HepG2 (cell line): ENCODE results near the gene RNPS1. TPM values are rescaled to one million over a fixed set of nuclear protein-coding genes. Genes with fewer than 3 reads are reported as not detected.
A peak's percentile ranks its signal among the peaks of the same experiment; 100 is the strongest.

Source experiments
- CEBPG ChIP-seq: IDR thresholded peaks from 2 replicates; pipeline ENCODE4 v1.6.1; 2016
- GFI1 ChIP-seq: sonication (generic); formaldehyde crosslinking; IDR thresholded peaks from 2 replicates; pipeline ENCODE4 v1.5.0; 2020; ENCODE audit warnings: missing genetic modification reagents, mild to moderate bottlenecking, borderline replicate concordance
- HNRNPL ChIP-seq: fragments of 200-400 bp; formaldehyde crosslinking; IDR thresholded peaks from 2 replicates; pipeline ENCODE4 v1.6.1; 2017; ENCODE audit warnings: mild to moderate bottlenecking, low read depth, low read length
- HNRNPUL1 ChIP-seq: fragments of 200-400 bp; formaldehyde crosslinking; IDR thresholded peaks from 2 replicates; pipeline ENCODE4 v1.6.1; 2017; ENCODE audit warnings: low read depth, mild to moderate bottlenecking, low read length, moderate library complexity
- MEF2D ChIP-seq: sonication (generic); formaldehyde crosslinking; IDR thresholded peaks from 2 replicates; pipeline ENCODE4 v1.5.1; 2020; ENCODE audit warnings: mild to moderate bottlenecking, missing genetic modification reagents
- NFRKB ChIP-seq: fragments of 450-650 bp; IDR thresholded peaks from 2 replicates; pipeline ENCODE4 v1.6.1; 2017
- PHB2 ChIP-seq: fragments of 450-650 bp; IDR thresholded peaks from 2 replicates; pipeline ENCODE4 v1.6.1; 2018; ENCODE audit not compliant: partially characterized antibody
- PRMT3 ChIP-seq: sonication (generic); formaldehyde crosslinking; IDR thresholded peaks from 2 replicates; pipeline ENCODE4 v1.8.1; 2022; ENCODE audit warnings: low read depth, mild to moderate bottlenecking, moderate library complexity, missing genetic modification reagents, borderline replicate concordance
- REPIN1 ChIP-seq: sonication (generic); formaldehyde crosslinking; IDR thresholded peaks from 2 replicates; pipeline ENCODE4 v1.8.0; 2022; ENCODE audit warnings: missing genetic modification reagents, low read depth, mild to moderate bottlenecking, borderline replicate concordance
- SAP130 ChIP-seq: IDR thresholded peaks from 2 replicates; pipeline ENCODE4 v1.6.1; 2016; ENCODE audit warnings: low read depth
- ZFP36 ChIP-seq: fragments of 150-350 bp; IDR thresholded peaks from 2 replicates; pipeline ENCODE4 v1.6.1; 2018; ENCODE audit warnings: borderline replicate concordance, low read length, low read depth; ENCODE audit not compliant: partially characterized antibody
- ZNF12 ChIP-seq: sonication (generic); formaldehyde crosslinking; IDR thresholded peaks from 2 replicates; pipeline ENCODE4 v1.5.0; 2020; ENCODE audit warnings: missing genetic modification reagents
- ZNF253 ChIP-seq: sonication (generic); formaldehyde crosslinking; IDR thresholded peaks from 2 replicates; pipeline ENCODE4 v1.8.0; 2022; ENCODE audit warnings: mild to moderate bottlenecking, missing genetic modification reagents, borderline replicate concordance
- ZNF331 ChIP-seq: sonication (generic); formaldehyde crosslinking; IDR thresholded peaks from 2 replicates; pipeline ENCODE4 v1.4.0; 2020; ENCODE audit warnings: missing genetic modification reagents
- ZNF598 ChIP-seq: sonication (generic); formaldehyde crosslinking; IDR thresholded peaks from 2 replicates; pipeline ENCODE4 v1.5.1; 2020; ENCODE audit warnings: mild to moderate bottlenecking, missing genetic modification reagents, borderline replicate concordance
- ZNF777 ChIP-seq: sonication (generic); formaldehyde crosslinking; IDR thresholded peaks from 2 replicates; pipeline ENCODE4 v1.4.0; 2020; ENCODE audit warnings: missing genetic modification reagents
- ZNF788 ChIP-seq: sonication (generic); formaldehyde crosslinking; IDR thresholded peaks from 2 replicates; pipeline ENCODE4 v1.5.0; 2020; ENCODE audit warnings: mild to moderate bottlenecking, missing genetic modification reagents, borderline replicate concordance
- polyA plus RNA-seq, 8 experiments: library from polyadenylated mRNA; depleted of rRNA in 3 of 8; stranded (reverse) in 7 of 8; unstranded in 1 of 8; fragments of >200 nt; fragmentation: Illumina TruSeq in 4 of 8; extraction: Trizol in 4 of 8; gene quantifications; 2 replicates each; pipeline versions ENCODE4 v1.2.1 to v1.2.3, GENCODE V29; 2011 to 2016; ENCODE audit warnings: low read depth in 4 of 8, missing spikeins in 1 of 8, mixed read lengths in 1 of 8; ENCODE audit not compliant: insufficient read depth in 1 of 8
- total RNA-seq, 5 experiments: library from RNA; depleted of rRNA; stranded (reverse); fragments of >200 nt; fragmentation: Illumina TruSeq; extraction: Trizol; gene quantifications; 2 replicates each; pipeline ENCODE4 v1.2.3, GENCODE V29; 2016; ENCODE audit warnings: low read depth in 1 of 5
- TF ChIP-seq, protein P1 (sequence below): sonication (generic); formaldehyde crosslinking; IDR thresholded peaks from 2 replicates; pipeline ENCODE4 v1.9.0; 2021; ENCODE audit warnings: mild to moderate bottlenecking, missing genetic modification reagents
- TF ChIP-seq, protein P2 (sequence below): sonication (generic); formaldehyde crosslinking; IDR thresholded peaks from 2 replicates; pipeline ENCODE4 v1.8.1; 2023; ENCODE audit warnings: missing genetic modification reagents, mild to moderate bottlenecking, borderline replicate concordance
- TF ChIP-seq, protein P3 (sequence below): sonication (generic); formaldehyde crosslinking; IDR thresholded peaks from 2 replicates; pipeline ENCODE4 v1.4.0; 2020; ENCODE audit warnings: missing genetic modification reagents
- TF ChIP-seq, protein P4 (sequence below): sonication (generic); formaldehyde crosslinking; IDR thresholded peaks from 2 replicates; pipeline ENCODE4 v1.8.1; 2022; ENCODE audit warnings: mild to moderate bottlenecking, missing genetic modification reagents

RNPS1 gene
- total and polyA plus RNA-seq, 2 of the 13 experiments (the other 11 are each of a cell fraction or from before 2014, with no cell fraction given), result 126 to 133 TPM

DNA sequence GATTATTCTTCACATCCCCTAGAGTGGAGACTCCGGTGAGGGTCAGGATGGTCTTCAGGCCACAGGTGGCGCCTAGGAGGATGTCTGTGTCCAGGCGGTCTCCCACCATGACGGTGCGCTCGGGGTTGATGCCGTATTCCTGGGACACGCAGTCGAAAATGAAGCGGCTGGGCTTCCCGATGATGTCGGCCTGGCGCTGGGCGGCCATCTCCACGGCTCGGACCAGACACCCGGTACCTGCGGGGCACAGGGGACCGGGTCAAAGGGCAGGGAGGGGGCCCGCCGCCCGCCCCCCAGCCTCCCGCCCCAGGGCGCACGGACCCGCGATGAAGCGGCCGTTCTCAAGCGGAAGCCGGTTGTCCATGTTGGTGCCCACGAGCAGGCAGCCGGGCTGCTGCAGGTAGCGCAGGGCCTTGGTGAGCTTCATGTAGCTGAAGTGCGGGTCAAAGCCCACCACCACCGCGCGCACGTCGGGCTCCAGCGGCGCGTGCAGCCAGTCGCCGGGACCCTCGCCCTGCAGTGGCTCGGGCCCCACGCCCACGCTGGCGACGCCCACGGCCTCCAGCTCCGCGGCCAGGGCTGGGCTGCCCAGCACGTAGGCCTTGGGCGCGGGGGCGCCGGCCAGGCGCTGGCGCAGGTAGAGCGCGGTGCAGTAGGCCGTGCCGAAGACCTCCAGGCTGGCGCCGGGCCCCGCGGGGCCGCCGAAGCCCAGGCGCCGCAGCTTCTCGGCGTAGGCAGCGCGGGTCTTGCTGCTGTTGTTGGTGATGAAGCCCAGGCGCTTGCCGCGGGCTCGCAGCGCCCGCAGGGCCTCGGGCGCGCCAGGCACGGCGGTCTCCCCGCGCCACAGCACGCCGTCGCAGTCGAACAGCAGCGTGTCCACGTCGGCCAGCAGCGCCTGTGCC is 53.9 kb downstream of the RNPS1 start (continued):
- no peak for TF ChIP-seq ZNF788 (CRISPR knock-in tag)
- peak; percentile 29; the same call in 1 of the 2 replicates for TF ChIP-seq ZNF777 (CRISPR knock-in tag)
- no peak for TF ChIP-seq ZNF253 (CRISPR knock-in tag)
- TF ChIP-seq GFI1 (CRISPR knock-in tag), result no peak
- no peak for TF ChIP-seq NFRKB
- TF ChIP-seq REPIN1 (CRISPR knock-in tag), result no peak
- TF ChIP-seq, protein P1, sequence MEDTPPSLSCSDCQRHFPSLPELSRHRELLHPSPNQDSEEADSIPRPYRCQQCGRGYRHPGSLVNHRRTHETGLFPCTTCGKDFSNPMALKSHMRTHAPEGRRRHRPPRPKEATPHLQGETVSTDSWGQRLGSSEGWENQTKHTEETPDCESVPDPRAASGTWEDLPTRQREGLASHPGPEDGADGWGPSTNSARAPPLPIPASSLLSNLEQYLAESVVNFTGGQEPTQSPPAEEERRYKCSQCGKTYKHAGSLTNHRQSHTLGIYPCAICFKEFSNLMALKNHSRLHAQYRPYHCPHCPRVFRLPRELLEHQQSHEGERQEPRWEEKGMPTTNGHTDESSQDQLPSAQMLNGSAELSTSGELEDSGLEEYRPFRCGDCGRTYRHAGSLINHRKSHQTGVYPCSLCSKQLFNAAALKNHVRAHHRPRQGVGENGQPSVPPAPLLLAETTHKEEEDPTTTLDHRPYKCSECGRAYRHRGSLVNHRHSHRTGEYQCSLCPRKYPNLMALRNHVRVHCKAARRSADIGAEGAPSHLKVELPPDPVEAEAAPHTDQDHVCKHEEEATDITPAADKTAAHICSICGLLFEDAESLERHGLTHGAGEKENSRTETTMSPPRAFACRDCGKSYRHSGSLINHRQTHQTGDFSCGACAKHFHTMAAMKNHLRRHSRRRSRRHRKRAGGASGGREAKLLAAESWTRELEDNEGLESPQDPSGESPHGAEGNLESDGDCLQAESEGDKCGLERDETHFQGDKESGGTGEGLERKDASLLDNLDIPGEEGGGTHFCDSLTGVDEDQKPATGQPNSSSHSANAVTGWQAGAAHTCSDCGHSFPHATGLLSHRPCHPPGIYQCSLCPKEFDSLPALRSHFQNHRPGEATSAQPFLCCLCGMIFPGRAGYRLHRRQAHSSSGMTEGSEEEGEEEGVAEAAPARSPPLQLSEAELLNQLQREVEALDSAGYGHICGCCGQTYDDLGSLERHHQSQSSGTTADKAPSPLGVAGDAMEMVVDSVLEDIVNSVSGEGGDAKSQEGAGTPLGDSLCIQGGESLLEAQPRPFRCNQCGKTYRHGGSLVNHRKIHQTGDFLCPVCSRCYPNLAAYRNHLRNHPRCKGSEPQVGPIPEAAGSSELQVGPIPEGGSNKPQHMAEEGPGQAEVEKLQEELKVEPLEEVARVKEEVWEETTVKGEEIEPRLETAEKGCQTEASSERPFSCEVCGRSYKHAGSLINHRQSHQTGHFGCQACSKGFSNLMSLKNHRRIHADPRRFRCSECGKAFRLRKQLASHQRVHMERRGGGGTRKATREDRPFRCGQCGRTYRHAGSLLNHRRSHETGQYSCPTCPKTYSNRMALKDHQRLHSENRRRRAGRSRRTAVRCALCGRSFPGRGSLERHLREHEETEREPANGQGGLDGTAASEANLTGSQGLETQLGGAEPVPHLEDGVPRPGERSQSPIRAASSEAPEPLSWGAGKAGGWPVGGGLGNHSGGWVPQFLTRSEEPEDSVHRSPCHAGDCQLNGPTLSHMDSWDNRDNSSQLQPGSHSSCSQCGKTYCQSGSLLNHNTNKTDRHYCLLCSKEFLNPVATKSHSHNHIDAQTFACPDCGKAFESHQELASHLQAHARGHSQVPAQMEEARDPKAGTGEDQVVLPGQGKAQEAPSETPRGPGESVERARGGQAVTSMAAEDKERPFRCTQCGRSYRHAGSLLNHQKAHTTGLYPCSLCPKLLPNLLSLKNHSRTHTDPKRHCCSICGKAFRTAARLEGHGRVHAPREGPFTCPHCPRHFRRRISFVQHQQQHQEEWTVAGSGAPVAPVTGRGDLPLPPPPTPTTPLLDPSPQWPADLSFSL (CRISPR knock-in tag), result no peak
- TF ChIP-seq ZNF331 (CRISPR knock-in tag), result no peak
- peak; percentile 6 for TF ChIP-seq SAP130 (CRISPR knock-in tag)
- TF ChIP-seq PRMT3 (CRISPR knock-in tag), result 0 out of 2 replicates have a peak, but pooled peaks have one; percentile 4
- no peak for TF ChIP-seq HNRNPL
- TF ChIP-seq ZNF12 (CRISPR knock-in tag), result no peak
- TF ChIP-seq ZNF598 (CRISPR knock-in tag), result no peak
- TF ChIP-seq HNRNPUL1, result no peak
- TF ChIP-seq, protein P2, sequence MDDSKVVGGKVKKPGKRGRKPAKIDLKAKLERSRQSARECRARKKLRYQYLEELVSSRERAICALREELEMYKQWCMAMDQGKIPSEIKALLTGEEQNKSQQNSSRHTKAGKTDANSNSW (CRISPR knock-in tag), result no peak
- TF ChIP-seq CEBPG (CRISPR knock-in tag), result no peak
- TF ChIP-seq, protein P3, sequence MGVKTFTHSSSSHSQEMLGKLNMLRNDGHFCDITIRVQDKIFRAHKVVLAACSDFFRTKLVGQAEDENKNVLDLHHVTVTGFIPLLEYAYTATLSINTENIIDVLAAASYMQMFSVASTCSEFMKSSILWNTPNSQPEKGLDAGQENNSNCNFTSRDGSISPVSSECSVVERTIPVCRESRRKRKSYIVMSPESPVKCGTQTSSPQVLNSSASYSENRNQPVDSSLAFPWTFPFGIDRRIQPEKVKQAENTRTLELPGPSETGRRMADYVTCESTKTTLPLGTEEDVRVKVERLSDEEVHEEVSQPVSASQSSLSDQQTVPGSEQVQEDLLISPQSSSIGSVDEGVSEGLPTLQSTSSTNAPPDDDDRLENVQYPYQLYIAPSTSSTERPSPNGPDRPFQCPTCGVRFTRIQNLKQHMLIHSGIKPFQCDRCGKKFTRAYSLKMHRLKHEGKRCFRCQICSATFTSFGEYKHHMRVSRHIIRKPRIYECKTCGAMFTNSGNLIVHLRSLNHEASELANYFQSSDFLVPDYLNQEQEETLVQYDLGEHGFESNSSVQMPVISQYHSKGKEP (CRISPR knock-in tag), result no peak
- no peak for TF ChIP-seq MEF2D
- no peak for TF ChIP-seq ZFP36
- TF ChIP-seq, protein P4, sequence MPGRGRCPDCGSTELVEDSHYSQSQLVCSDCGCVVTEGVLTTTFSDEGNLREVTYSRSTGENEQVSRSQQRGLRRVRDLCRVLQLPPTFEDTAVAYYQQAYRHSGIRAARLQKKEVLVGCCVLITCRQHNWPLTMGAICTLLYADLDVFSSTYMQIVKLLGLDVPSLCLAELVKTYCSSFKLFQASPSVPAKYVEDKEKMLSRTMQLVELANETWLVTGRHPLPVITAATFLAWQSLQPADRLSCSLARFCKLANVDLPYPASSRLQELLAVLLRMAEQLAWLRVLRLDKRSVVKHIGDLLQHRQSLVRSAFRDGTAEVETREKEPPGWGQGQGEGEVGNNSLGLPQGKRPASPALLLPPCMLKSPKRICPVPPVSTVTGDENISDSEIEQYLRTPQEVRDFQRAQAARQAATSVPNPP (CRISPR knock-in tag), result no peak
- TF ChIP-seq PHB2, result no peak
